ENCODE results near the gene PPP2R1A.
"Not testable (repeated sequence)": the region's sequence is repeated elsewhere in the genome, so short reads cannot be mapped to it uniquely, and the experiment has no call there.

Gene PPP2R1A

DNA sequence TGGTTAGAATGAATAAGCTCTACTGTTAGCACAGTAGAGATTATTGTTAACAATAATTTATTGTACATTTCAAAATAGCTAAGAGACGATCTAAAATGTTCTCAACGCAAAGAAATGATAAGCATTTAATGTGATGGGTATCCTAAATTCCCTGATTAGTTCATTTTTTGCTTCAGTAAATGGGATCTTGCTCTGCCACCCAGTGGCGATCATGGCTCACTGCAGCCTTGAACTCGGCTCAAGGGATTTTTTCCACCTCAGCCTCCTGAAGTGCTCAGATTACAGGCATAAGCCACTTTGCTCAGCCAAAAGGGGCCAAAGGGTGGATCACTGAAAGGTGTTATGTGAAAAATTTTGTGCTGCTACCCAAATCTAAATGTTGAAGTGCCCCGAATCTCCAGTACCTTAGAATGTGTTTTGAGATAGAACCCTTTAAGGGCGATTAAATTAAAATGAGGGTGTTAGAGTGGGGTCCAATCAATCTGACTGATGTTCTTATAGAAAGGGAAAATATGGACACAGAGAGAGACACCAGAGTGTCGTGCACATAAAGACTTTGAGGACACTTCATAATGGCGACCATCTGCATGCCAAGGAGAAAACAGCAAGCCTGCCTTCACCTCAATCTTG lies 48.0 kb downstream of the PPP2R1A start:
- peak; percentile 18 to 30 (median 24) for DNase-seq (ENCODE audit: low read depth in 3 of 3, low spot score in 1 of 3)

DNA sequence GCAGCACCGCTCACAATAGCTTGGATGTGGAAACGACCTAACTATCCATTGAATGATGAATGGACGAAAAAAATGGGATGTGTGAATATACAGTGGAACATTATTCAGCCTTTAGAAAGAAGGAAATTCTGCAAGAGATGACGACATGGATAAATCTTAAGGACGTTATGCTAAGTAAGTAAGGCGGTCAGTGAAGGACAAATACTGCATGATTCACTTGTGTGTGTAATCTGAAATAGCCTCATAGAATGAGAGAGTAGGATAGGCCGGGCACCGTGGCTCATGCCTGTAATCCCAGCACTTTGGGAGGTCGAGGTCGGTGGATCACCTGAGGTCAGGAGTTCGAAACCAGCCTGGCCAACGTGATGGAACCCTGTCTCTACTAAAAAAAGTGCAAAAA lies 54.2 kb downstream of the PPP2R1A start:
- no peak for DNase-seq (ENCODE audit: low read depth in 3 of 3, low spot score in 1 of 3)

DNA sequence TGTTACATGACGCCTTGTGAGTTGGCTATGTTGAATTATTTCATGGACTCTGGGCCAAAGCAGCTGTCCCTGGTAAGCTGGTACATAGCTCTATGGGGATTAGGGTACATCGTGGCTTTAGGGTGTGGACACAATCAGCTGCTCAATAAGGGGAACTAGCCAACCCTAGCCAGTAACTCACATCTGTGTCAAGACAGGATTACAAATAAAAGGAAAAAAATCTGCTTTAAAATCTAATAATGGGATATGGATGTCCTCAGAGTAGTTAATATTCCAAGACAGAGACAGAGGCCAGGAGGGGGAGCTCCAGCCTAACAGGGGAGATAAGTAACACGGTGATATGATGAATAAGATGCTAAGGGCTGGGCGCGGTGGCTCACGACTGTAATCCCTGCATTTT lies 58.4 kb downstream of the PPP2R1A start:
- DNase-seq (ENCODE audit: low read depth in 3 of 3, low spot score in 1 of 3): peak; percentile 12 to 45 (median 14)

DNA sequence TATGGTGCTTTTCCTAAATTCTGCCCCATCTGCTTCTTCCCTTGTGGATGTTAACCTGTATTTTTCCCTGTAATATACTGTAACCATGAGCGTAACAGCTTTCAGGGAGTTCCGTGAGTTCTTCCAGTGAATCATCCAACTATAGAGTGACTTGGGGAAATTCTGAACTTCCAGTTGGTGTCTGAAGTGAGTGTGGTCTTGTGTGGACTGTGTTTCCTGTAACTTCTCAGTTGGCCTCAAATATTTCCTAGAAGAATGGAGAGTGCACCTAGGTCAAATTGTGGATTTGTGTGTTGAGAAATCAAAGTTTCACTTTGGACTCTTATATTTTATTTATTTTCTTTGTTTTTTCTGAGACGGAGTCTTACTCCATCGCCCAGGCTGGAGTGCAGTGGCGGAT lies 68.6 kb downstream of the PPP2R1A start:
- no peak for DNase-seq (ENCODE audit: low read depth in 3 of 3, low spot score in 1 of 3)

DNA sequence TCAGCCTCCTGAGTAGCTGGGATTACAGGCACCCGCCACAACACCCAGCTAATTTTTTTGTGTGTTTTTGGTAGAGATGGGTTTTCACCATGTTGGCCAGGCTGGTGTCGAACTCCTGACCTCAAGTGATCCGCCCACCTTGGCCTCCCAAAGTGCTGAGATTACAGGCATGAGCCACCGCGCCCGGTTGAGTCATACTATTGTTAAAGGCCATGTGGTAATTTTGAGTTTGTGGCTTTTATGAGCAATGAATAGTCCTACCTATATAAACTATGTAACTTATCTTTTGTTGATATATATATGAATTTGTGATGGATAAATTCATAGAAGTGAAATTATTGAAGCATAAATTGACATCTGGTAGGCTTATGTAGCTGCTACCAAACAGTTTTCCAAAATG lies 75.7 kb downstream of the PPP2R1A start:
- DNase-seq (ENCODE audit: low read depth in 3 of 3, low spot score in 1 of 3): not testable (repeated sequence)

DNA sequence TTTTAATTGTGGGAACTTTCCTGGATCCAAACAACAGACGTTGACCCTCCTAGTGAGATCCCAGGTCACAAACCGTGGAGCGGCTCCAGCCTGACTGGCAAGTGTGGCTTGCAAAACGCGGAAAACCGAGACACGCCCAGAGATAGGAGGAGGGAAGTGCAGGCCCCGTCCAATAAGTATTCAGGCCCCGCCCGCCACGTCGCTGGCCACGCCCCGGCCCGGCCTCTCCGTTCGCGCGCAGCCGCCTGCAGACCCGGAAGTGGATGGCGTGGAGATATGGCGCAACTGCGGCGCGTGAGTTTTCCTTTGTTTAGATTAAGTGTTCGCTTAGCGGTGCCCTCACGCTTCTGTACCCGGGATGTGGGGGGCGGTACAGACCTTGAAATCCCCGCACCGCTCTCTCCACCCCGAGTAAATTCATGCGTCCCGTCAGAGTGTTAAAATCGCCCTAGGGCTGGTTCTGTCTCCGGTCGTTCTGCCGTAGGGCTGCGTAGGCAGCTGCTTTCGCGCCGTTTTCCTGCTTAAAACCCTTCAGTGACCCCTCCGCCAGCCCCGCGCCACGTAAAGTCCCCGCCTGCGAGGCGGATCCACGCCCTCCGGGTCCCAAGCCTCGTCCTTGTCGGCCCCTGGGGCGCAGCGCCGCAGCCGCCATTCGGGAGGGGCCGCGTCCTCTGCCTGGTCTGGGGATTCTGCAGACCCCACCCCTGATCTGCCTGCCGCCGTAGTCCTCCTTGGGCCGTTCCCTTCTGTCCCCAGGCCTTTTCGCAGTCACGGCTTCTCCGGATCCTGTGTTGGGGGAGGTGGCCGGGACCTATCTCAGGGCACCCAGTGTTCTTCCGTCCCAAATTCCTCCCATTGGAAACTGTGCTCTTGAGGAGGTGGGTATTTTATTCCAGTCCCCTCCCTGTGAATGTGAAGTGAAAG lies 79.7 kb downstream of the PPP2R1A start, which contains the start of gene ZNF766:
TSS of gene ZNF766 (plus strand) at position 250 of the 924 bp plus-strand sequence. CDS start at position 277, 27 bp downstream.
- peak; percentile 86 to 98 (median 94) for DNase-seq (ENCODE audit: low read depth in 3 of 3, low spot score in 1 of 3)

DNA sequence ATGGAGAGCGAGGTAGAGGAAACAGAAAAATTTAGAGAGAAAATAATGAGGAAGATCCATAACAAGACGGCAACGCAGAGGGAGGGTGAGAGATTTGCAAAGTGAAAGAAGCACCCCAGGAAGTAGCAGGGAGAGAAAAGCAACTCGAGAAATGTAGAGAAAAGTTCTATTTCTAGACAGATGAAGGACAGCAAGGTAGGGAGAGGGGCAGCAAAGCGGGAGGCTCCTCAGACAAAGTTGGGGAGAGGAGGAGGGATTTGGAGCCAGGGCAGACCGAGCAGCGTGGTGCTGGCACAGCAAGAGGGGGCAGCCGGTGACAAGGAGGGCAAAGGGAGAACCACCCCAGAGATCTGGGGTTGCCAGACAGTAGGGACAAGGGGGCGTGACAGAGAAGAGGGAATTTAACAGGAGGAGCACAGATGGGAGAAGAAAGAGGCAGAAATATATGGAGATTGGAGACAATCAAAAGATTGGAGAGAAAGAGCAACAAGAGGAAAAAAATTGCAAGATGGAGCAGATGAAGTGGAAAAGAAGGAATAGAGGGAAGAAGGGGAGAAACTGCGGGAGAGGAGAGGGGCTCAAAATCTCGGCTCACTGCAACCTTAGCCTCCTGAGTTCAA lies 80.5 kb downstream of the PPP2R1A start:
- no peak for DNase-seq (ENCODE audit: low read depth in 3 of 3, low spot score in 1 of 3)

DNA sequence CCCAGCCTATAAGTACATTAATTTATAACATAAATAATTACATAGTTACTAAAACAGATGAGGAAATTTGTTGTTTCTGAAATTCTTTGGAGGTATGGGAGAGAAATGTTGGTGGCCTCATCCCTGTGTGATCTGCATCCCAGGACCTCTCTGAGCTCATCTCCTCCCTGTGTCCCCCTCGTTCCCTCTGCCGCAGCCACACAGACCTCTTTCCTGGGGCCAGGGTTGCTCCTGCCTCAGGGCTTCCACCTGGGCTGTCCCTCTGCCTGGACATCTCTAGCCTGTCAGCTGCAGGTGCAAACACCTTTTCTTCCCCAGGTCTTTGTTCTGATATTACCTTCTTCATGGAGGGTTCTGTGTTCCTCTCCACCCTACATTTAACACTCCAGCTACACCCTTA lies 83.4 kb downstream of the PPP2R1A start:
- DNase-seq (ENCODE audit: low read depth in 3 of 3, low spot score in 1 of 3): no peak

DNA sequence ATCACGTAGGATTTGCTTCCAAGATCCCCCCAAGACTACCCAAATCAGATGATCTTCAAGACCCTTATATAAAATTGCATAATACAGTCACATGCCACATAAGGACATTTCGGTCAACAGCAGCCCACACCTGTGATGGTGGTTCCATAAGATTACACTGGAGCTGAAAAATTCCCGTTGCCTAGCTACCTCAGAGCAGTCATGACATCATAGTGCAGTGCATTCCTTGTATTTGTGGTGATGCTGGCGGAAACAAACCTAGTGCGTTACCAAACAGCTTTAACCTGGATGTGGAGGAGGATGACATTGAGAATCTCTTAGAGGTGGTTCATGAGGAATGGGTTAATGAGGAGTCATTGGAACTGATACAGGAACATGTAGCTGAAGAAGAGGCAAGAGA lies 84.3 kb downstream of the PPP2R1A start:
- DNase-seq (ENCODE audit: low read depth in 3 of 3, low spot score in 1 of 3): no peak

DNA sequence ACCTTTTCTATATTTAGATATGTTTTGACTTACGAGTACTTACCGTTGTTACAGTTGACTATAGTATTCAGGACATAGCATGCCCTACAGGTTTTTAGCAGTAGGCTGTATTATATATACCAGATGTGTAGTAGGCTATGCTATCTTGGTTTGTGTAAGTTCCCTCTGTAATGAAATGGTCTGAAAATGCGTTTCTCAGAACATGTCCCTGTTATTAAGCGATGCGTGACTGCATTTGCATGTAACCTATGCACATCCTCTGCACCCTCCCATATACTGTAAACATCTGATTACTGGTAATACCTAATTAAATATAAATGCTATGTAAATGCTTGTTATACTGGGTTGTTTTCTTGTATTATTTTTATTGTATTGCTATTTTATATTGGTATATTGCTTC lies 86.1 kb downstream of the PPP2R1A start:
- no peak for DNase-seq (ENCODE audit: low read depth in 3 of 3, low spot score in 1 of 3)

DNA sequence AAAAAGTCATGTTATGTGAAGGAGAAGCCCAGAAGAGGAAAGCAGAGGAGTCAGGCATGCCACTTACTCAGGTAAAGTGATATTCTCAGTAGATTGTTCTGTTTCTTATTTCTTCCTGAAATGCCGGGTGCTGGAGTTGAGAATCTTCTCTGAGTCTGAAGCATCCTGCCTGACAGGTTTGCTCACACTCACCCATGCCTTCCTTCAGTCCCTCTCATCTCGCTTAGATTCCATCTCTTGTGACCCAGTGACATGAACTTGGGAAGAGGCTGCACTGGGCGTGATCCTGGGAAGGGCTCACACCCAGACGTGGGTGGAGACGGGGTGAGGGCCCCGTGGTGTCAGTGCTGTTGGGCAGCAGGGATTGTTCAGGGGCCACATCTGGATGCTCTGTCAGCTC lies 87.6 kb downstream of the PPP2R1A start:
- DNase-seq (ENCODE audit: low read depth in 3 of 3, low spot score in 1 of 3): no peak

All from stimulated activated CD4-positive, alpha-beta T cell treated with anti-CD3 and anti-CD28 coated beads, TNF-alpha, amount 100 ng/mL, for 1 hour (primary cell).